Osteocyte (in vitro differentiated cells): Measurements from ENCODE around the gene LINC00237. TPM values are rescaled to one million over a fixed set of nuclear protein-coding genes. Genes with fewer than 3 reads are reported as not detected.

Experiments
- DNase-seq: peaks from one replicate; pipeline ENCODE4 v3.0.0; 2021; ENCODE audit warnings: mixed read lengths; ENCODE audit not compliant: unreplicated experiment; ENCODE audit errors: extremely low spot score
- H3K27ac Mint-ChIP-seq: one replicate; pipeline ENCODE4 v1.8.0; 2021; ENCODE audit warnings: mild to moderate bottlenecking, mixed read lengths; ENCODE audit not compliant: unreplicated experiment
- H3K27me3 Mint-ChIP-seq: one replicate; pipeline ENCODE4 v1.8.0; 2021; ENCODE audit warnings: mixed read lengths; ENCODE audit not compliant: unreplicated experiment
- H3K36me3 Mint-ChIP-seq: one replicate; pipeline ENCODE4 v1.8.0; 2021; ENCODE audit warnings: mixed read lengths; ENCODE audit not compliant: unreplicated experiment
- H3K4me1 Mint-ChIP-seq: one replicate; pipeline ENCODE4 v1.8.0; 2021; ENCODE audit warnings: mixed read lengths; ENCODE audit not compliant: unreplicated experiment
- H3K4me3 Mint-ChIP-seq: one replicate; pipeline ENCODE4 v1.8.0; 2021; ENCODE audit warnings: mild to moderate bottlenecking, moderate library complexity, mixed read lengths; ENCODE audit not compliant: unreplicated experiment
- H3K9me3 Mint-ChIP-seq: one replicate; pipeline ENCODE4 v1.8.0; 2021; ENCODE audit warnings: mixed read lengths; ENCODE audit not compliant: unreplicated experiment
- long read RNA-seq: library from polyadenylated mRNA; unstranded; transcript quantifications from one replicate; pipeline ENCODE4 v2.0.0, GENCODE V29; 2021
- total RNA-seq: library from RNA; stranded (reverse); gene quantifications from 2 replicates; pipeline ENCODE4 v1.2.1, GENCODE V29; 2021
- TF ChIP-seq, protein P1 (sequence below): fragments of 200-600 bp; sonication (generic); IDR thresholded peaks from 2 replicates; pipeline ENCODE4 v1.5.0; 2021; ENCODE audit warnings: antibody characterized with exemption, mild to moderate bottlenecking, moderate library complexity

LINC00237 gene
- not detected in 2 replicates for total RNA-seq
- long read RNA-seq = 0 reads

- Mint-ChIP-seq H3K36me3 (no peaks in the 10 kb centered on the region), H3K4me1 (peaks cover 13% of the 10 kb centered on the region), H3K27me3 (peaks cover 88% of the 10 kb centered on the region), H3K27ac (no peak within 1 kb of the TSS), H3K4me3 (peak within 1 kb of the TSS; percentile 40), H3K9me3 (no peaks in the 10 kb centered on the region)
- TF ChIP-seq, protein P1, sequence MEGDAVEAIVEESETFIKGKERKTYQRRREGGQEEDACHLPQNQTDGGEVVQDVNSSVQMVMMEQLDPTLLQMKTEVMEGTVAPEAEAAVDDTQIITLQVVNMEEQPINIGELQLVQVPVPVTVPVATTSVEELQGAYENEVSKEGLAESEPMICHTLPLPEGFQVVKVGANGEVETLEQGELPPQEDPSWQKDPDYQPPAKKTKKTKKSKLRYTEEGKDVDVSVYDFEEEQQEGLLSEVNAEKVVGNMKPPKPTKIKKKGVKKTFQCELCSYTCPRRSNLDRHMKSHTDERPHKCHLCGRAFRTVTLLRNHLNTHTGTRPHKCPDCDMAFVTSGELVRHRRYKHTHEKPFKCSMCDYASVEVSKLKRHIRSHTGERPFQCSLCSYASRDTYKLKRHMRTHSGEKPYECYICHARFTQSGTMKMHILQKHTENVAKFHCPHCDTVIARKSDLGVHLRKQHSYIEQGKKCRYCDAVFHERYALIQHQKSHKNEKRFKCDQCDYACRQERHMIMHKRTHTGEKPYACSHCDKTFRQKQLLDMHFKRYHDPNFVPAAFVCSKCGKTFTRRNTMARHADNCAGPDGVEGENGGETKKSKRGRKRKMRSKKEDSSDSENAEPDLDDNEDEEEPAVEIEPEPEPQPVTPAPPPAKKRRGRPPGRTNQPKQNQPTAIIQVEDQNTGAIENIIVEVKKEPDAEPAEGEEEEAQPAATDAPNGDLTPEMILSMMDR = no peak
- no peak for DNase-seq
These were observed at the start of gene LINC00237 for GRCh38 chr20:21106171-21107017. Gene LINC00237, minus strand, starts transcription at chr20:21106358.

GRCh38 chr20:21155268-21155667, 49.1 kb upstream of the LINC00237 start:
- TF ChIP-seq, protein P1 = no peak
- H3K27me3 Mint-ChIP-seq = no peaks in the 10 kb centered on the region

GRCh38 chr20:21154692-21155091, 48.5 kb upstream of the LINC00237 start:
- H3K9me3 Mint-ChIP-seq = peaks cover 4% of the 10 kb centered on the region
- DNase-seq = no peak
- TF ChIP-seq, protein P1 = no peak
- no peak overlapping the region for H3K27ac Mint-ChIP-seq
- H3K27me3 Mint-ChIP-seq = no peaks in the 10 kb centered on the region
- peaks cover 4% of the 10 kb centered on the region for H3K36me3 Mint-ChIP-seq
- no peak overlapping the region for H3K4me3 Mint-ChIP-seq
- H3K4me1 Mint-ChIP-seq = no peaks in the 10 kb centered on the region

More at GRCh38 chr20:21155268-21155667, 49.1 kb upstream of the LINC00237 start:
- no peak for DNase-seq
- no peak overlapping the region for H3K27ac Mint-ChIP-seq
- no peaks in the 10 kb centered on the region for H3K4me1 Mint-ChIP-seq
- H3K36me3 Mint-ChIP-seq = peaks cover 5% of the 10 kb centered on the region
- H3K9me3 Mint-ChIP-seq = peaks cover 4% of the 10 kb centered on the region
- H3K4me3 Mint-ChIP-seq = no peak overlapping the region

GRCh38 chr20:21151791-21152190, 45.6 kb upstream of the LINC00237 start:
- peaks cover 4% of the 10 kb centered on the region for H3K9me3 Mint-ChIP-seq
- no peaks in the 10 kb centered on the region for H3K27me3 Mint-ChIP-seq
- no peak for DNase-seq
- TF ChIP-seq, protein P1 = no peak
- no peaks in the 10 kb centered on the region for H3K4me1 Mint-ChIP-seq
- H3K4me3 Mint-ChIP-seq = no peak overlapping the region
- H3K36me3 Mint-ChIP-seq = peaks cover 4% of the 10 kb centered on the region
- no peak overlapping the region for H3K27ac Mint-ChIP-seq

DNA sequence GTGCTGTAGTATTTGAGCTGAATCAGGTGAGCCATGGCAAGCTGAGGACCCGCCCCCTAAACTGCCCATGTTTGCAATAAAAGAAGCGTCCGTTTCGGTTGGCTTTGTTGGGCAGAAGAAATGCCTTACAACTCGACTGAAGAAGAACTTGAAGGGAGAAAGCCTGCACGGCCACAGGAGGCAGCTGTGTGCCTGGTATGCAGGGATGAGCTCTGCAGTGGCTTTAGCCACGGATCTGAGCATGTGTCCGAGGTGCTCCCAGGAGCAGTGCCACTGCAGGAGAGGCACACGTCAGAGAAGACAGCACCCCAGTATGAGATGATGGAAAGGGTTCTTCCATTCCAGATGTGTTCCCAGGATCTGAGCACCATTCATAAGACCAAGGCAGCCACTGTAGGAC, 43.2 kb upstream of the LINC00237 start:
- no peak for DNase-seq
- H3K27ac Mint-ChIP-seq = no peak overlapping the region
- TF ChIP-seq, protein P1 = no peak
- H3K4me3 Mint-ChIP-seq = no peak overlapping the region
- H3K4me1 Mint-ChIP-seq = no peaks in the 10 kb centered on the region
- H3K9me3 Mint-ChIP-seq = no peaks in the 10 kb centered on the region
- H3K36me3 Mint-ChIP-seq = peaks cover 7% of the 10 kb centered on the region
- no peaks in the 10 kb centered on the region for H3K27me3 Mint-ChIP-seq
